Measurements from ENCODE around the gene OSBPL10. TPM values are rescaled to one million over a fixed set of nuclear protein-coding genes. Genes with fewer than 3 reads are reported as not detected.

The OSBPL10 gene
- total RNA-seq, 1 donor from 2014 or later = 52.7 TPM

DNA sequence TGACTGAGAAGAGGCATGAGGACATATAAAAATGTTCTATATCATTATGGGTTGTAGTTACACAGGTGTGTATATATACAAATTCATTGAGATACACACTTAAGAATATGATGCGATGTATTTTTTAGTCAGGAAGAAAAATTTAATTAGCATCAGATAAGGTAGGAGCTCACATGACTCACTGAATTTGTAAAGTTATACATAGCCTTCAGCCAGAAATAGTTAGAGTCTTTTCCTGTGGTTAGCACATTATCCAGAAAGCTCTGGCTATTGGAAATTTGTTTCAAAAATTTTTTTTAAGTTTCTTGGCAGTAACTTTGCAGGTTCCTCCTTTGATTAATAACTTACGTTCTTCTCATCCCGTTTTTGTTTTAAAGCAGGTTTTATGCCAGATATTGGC is 359.7 kb downstream of the OSBPL10 start:
- Histone ChIP-seq H3K27me3 (ENCODE audit: insufficient read depth, low read length) (no peaks in the 10 kb centered on the region), H3K36me3 (ENCODE audit: insufficient read depth, low read length) (peaks cover 37% of the 10 kb centered on the region), H3K4me3 (ENCODE audit: insufficient read depth, low read depth, low read length) (no peak overlapping the region), H3K4me2 (ENCODE audit: low read length) (no peak overlapping the region), H3K9me3 (ENCODE audit: insufficient read depth, low read depth, low read length) (no peaks in the 10 kb centered on the region), H3K79me2 (ENCODE audit: insufficient read depth, low read length) (no peaks in the 10 kb centered on the region), H3K4me1 (ENCODE audit: insufficient read depth, low read length) (no peaks in the 10 kb centered on the region), H3K9ac (ENCODE audit: low read length) (no peak overlapping the region), H2AFZ (ENCODE audit: low read depth, low read length) (no peak overlapping the region), H4K20me1 (ENCODE audit: insufficient read depth, low read length) (no peaks in the 10 kb centered on the region), H3K27ac (ENCODE audit: low read depth, low read length) (no peak overlapping the region)
- no peak overlapping the region for H3K4me3 Mint-ChIP-seq (ENCODE audit: unreplicated experiment)
- FAIRE-seq (no peak), DNase-seq (ENCODE audit: low read depth) (peak; percentile 57)
- H3K27ac Mint-ChIP-seq (ENCODE audit: unreplicated experiment) = no peak overlapping the region
- TF ChIP-seq EZH2 (IDR thresholded peaks at IDR 0.05; ENCODE audit: insufficient read depth, low read length) = no peak
- no peaks in the 10 kb centered on the region for H3K27me3 Mint-ChIP-seq (ENCODE audit: low read depth, unreplicated experiment)
- peaks cover 5% of the 10 kb centered on the region for H3K36me3 Mint-ChIP-seq (ENCODE audit: low read depth, unreplicated experiment)
- H3K4me1 Mint-ChIP-seq (ENCODE audit: low read depth, unreplicated experiment) = peaks cover 4% of the 10 kb centered on the region
- no peaks in the 10 kb centered on the region for H3K9me3 Mint-ChIP-seq (ENCODE audit: unreplicated experiment)

DNA sequence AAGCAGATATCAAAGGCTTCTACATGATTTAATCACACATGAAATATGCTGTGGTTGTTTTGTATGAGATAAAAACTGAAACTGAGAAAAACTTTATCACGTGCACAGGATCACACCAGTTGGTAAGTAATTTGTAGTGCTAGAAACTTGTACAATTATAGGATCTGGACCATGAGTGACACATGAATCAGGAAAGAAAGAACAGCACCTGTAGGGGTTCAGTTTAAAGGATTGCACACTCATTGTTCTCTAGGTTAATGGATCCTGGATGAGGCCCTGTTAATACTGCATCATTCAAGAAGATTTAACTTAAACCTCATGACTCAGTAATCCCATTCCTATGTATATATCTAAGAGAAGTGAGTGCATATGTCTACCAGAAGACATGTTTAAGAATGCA is 360.4 kb downstream of the OSBPL10 start:
- Mint-ChIP-seq H3K4me3 (ENCODE audit: unreplicated experiment) (no peak overlapping the region), H3K27me3 (ENCODE audit: low read depth, unreplicated experiment) (no peaks in the 10 kb centered on the region), H3K9me3 (ENCODE audit: unreplicated experiment) (no peaks in the 10 kb centered on the region), H3K4me1 (ENCODE audit: low read depth, unreplicated experiment) (peaks cover 4% of the 10 kb centered on the region), H3K27ac (ENCODE audit: unreplicated experiment) (no peak overlapping the region), H3K36me3 (ENCODE audit: low read depth, unreplicated experiment) (peaks cover 2% of the 10 kb centered on the region)
- H3K4me3 ChIP-seq (ENCODE audit: insufficient read depth, low read depth, low read length) = no peak overlapping the region
- H3K79me2 ChIP-seq (ENCODE audit: insufficient read depth, low read length) = no peaks in the 10 kb centered on the region
- peaks cover 32% of the 10 kb centered on the region for H3K36me3 ChIP-seq (ENCODE audit: insufficient read depth, low read length)
- no peak for TF ChIP-seq EZH2 (IDR thresholded peaks at IDR 0.05; ENCODE audit: insufficient read depth, low read length)
- TF ChIP-seq, protein P1, sequence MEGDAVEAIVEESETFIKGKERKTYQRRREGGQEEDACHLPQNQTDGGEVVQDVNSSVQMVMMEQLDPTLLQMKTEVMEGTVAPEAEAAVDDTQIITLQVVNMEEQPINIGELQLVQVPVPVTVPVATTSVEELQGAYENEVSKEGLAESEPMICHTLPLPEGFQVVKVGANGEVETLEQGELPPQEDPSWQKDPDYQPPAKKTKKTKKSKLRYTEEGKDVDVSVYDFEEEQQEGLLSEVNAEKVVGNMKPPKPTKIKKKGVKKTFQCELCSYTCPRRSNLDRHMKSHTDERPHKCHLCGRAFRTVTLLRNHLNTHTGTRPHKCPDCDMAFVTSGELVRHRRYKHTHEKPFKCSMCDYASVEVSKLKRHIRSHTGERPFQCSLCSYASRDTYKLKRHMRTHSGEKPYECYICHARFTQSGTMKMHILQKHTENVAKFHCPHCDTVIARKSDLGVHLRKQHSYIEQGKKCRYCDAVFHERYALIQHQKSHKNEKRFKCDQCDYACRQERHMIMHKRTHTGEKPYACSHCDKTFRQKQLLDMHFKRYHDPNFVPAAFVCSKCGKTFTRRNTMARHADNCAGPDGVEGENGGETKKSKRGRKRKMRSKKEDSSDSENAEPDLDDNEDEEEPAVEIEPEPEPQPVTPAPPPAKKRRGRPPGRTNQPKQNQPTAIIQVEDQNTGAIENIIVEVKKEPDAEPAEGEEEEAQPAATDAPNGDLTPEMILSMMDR (IDR thresholded peaks at IDR 0.05; ENCODE audit: insufficient read depth, low read depth, low read length) = no peak
- H4K20me1 ChIP-seq (ENCODE audit: insufficient read depth, low read length) = no peaks in the 10 kb centered on the region
- H3K27ac ChIP-seq (ENCODE audit: low read depth, low read length) = no peak overlapping the region
- no peaks in the 10 kb centered on the region for H3K4me1 ChIP-seq (ENCODE audit: insufficient read depth, low read length)
- H3K9me3 ChIP-seq (ENCODE audit: insufficient read depth, low read depth, low read length) = no peaks in the 10 kb centered on the region
- DNase-seq (ENCODE audit: low read depth) (no peak), FAIRE-seq (no peak)
- no peak overlapping the region for H3K9ac ChIP-seq (ENCODE audit: low read length)
- no peak overlapping the region for H3K4me2 ChIP-seq (ENCODE audit: low read length)
- H3K27me3 ChIP-seq (ENCODE audit: insufficient read depth, low read length) = no peaks in the 10 kb centered on the region
- no peak overlapping the region for H2AFZ ChIP-seq (ENCODE audit: low read depth, low read length)

DNA sequence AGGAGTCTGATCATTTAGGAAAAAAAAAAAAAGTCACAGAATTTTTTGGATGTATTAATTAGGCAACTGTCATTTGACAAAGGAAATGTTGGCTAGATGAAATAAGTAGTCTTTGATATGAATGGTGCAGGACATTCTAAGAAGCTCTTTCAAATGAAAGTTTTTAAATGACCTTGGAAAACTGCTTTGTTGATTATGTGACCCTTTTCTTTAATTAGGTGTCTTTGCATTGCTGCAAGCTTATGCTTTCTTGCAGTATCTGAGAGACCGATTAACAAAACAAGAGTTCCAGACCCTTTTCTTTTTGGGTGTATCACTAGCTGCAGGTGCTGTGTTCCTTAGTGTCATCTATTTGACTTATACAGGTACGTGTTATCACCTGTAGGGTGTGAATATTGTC is 364.4 kb downstream of the OSBPL10 start:
- H2AFZ ChIP-seq (ENCODE audit: low read depth, low read length) = no peak overlapping the region
- H3K79me2 ChIP-seq (ENCODE audit: insufficient read depth, low read length) = peaks cover 22% of the 10 kb centered on the region
- no peak overlapping the region for H3K27ac ChIP-seq (ENCODE audit: low read depth, low read length)
- Mint-ChIP-seq H3K9me3 (ENCODE audit: unreplicated experiment) (no peaks in the 10 kb centered on the region), H3K4me3 (ENCODE audit: unreplicated experiment) (no peak overlapping the region), H3K27ac (ENCODE audit: unreplicated experiment) (no peak overlapping the region), H3K36me3 (ENCODE audit: low read depth, unreplicated experiment) (peaks cover 3% of the 10 kb centered on the region), H3K4me1 (ENCODE audit: low read depth, unreplicated experiment) (peaks cover 7% of the 10 kb centered on the region), H3K27me3 (ENCODE audit: low read depth, unreplicated experiment) (no peaks in the 10 kb centered on the region)
- TF ChIP-seq EZH2 (IDR thresholded peaks at IDR 0.05; ENCODE audit: insufficient read depth, low read length) = no peak
- TF ChIP-seq, protein P1 (IDR thresholded peaks at IDR 0.05; ENCODE audit: insufficient read depth, low read depth, low read length) = no peak
- no peaks in the 10 kb centered on the region for H3K4me1 ChIP-seq (ENCODE audit: insufficient read depth, low read length)
- H3K27me3 ChIP-seq (ENCODE audit: insufficient read depth, low read length) = no peaks in the 10 kb centered on the region
- FAIRE-seq (no peak), DNase-seq (ENCODE audit: low read depth) (no peak)
- H3K4me3 ChIP-seq (ENCODE audit: insufficient read depth, low read depth, low read length) = no peak overlapping the region
- H4K20me1 ChIP-seq (ENCODE audit: insufficient read depth, low read length) = peaks cover 13% of the 10 kb centered on the region
- H3K9ac ChIP-seq (ENCODE audit: low read length) = no peak overlapping the region
- H3K36me3 ChIP-seq (ENCODE audit: insufficient read depth, low read length) = peaks cover 8% of the 10 kb centered on the region
- H3K4me2 ChIP-seq (ENCODE audit: low read length) = no peak overlapping the region
- no peaks in the 10 kb centered on the region for H3K9me3 ChIP-seq (ENCODE audit: insufficient read depth, low read depth, low read length)

Measured in astrocyte (in vitro differentiated cells and primary cell).